Measurements from ENCODE around the gene GRID2. TPM values are rescaled to one million over a fixed set of nuclear protein-coding genes. Genes with fewer than 3 reads are reported as not detected.

GRID2 gene
- total and polyA plus RNA-seq, 8 donors, result 0.14 to 0.36 (median 0.22) TPM

DNA sequence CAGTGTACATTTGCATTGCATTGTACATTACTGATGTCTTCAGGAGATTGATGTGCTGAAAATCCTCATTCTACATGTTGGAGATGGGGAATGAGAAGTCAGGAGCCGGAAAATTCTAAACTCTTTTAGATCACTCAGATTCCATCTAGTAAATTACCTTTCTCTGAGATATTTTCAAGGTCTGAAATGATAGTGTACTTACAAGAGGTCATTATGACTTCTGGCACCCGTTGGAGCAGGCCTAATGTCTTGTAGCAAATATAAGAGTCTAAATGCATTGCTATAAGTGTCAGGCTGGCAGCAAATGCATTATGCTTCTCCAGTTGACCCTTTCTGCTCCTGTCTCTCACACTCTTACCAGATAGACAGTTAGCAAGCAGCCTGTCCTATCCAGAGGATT, 692.8 kb downstream of the GRID2 start:
- Histone ChIP-seq H3K9me3 (no peaks in the 10 kb centered on the region), H3K4me3 (no peak overlapping the region), H3K36me3 (no peaks in the 10 kb centered on the region), H3K4me1 (no peaks in the 10 kb centered on the region), H3K27ac (no peak overlapping the region), H3K27me3 (no peaks in the 10 kb centered on the region)
- DNase-seq, result no peak
- intact Hi-C loops (cut with DNase I), result no loop called here
- TF ChIP-seq, protein P1, sequence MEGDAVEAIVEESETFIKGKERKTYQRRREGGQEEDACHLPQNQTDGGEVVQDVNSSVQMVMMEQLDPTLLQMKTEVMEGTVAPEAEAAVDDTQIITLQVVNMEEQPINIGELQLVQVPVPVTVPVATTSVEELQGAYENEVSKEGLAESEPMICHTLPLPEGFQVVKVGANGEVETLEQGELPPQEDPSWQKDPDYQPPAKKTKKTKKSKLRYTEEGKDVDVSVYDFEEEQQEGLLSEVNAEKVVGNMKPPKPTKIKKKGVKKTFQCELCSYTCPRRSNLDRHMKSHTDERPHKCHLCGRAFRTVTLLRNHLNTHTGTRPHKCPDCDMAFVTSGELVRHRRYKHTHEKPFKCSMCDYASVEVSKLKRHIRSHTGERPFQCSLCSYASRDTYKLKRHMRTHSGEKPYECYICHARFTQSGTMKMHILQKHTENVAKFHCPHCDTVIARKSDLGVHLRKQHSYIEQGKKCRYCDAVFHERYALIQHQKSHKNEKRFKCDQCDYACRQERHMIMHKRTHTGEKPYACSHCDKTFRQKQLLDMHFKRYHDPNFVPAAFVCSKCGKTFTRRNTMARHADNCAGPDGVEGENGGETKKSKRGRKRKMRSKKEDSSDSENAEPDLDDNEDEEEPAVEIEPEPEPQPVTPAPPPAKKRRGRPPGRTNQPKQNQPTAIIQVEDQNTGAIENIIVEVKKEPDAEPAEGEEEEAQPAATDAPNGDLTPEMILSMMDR (IDR thresholded peaks at IDR 0.05), result no peak
- ATAC-seq, result no peak

DNA sequence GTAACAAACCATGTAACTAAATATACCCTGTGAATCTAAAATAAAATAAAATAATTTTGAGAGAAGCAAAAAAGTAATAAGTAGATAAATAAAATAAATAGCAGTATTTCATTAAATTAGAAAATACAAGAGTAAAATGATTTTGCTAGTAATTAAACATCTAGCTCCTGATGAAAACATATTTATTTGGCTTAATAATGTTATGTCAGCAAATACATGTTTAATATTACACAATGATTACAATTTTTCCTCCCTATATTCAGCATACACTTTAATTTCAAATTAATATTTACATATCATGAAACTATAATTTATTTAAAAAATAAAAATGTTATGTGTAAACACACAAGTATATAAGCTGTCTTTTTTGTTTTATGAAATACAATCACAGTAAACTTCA, 697.1 kb downstream of the GRID2 start:
- H3K4me3 ChIP-seq, result no peak overlapping the region
- H3K4me1 ChIP-seq, result no peaks in the 10 kb centered on the region
- no peaks in the 10 kb centered on the region for H3K9me3 ChIP-seq
- H3K36me3 ChIP-seq, result no peaks in the 10 kb centered on the region
- no peak for DNase-seq
- TF ChIP-seq, protein P1 (IDR thresholded peaks at IDR 0.05), result no peak
- intact Hi-C loops (cut with DNase I), result no loop called here
- H3K27ac ChIP-seq, result no peak overlapping the region
- no peaks in the 10 kb centered on the region for H3K27me3 ChIP-seq
- no peak for ATAC-seq

DNA sequence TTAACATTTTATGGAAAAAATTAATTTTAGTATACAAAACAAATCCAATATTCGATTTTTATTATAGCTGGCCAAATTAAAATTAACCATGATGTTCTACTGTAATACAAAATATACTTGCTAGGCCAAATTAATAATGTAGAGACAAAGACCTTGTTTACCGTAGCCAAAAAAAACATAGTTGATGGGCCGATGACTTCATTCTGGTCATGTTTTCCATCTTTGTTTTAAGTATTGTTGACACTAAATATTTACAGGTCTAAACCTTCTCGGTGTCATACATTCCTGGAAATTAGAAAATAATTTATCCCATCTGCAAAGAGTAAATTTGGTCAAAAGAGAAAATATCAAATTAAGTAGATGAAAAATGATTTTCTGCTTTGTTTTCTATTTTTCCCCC, 698.5 kb downstream of the GRID2 start:
- no peak overlapping the region for H3K4me3 ChIP-seq
- no peaks in the 10 kb centered on the region for H3K9me3 ChIP-seq
- DNase-seq (no peak), ATAC-seq (no peak)
- H3K27ac ChIP-seq, result no peak overlapping the region
- H3K36me3 ChIP-seq, result no peaks in the 10 kb centered on the region
- H3K4me1 ChIP-seq, result no peaks in the 10 kb centered on the region
- TF ChIP-seq, protein P1 (IDR thresholded peaks at IDR 0.05), result no peak
- intact Hi-C loops (cut with DNase I), result no loop called here
- H3K27me3 ChIP-seq, result no peaks in the 10 kb centered on the region

DNA sequence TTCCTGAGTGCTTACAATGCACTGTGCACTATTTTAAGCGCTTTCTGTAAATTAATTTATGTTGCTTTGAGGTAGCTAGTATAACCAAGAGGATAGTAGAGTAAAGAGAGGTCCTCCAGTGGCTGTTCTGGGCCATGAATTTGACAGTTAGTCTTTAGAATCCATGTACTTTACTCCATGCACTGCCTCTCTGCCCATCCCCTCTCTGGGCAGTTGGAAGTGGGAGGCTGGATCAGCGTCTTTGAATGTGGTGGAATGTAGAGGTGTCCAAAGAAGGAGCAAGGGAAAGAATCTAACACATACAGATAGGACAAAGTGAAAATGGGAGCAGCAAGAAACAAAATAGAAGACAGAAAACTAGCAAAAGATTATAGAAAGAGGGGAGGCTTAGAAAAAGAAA, 712.6 kb downstream of the GRID2 start:
- intact Hi-C loops (cut with DNase I), result no loop called here
- Histone ChIP-seq H3K36me3 (no peaks in the 10 kb centered on the region), H3K9me3 (no peaks in the 10 kb centered on the region), H3K4me3 (no peak overlapping the region), H3K27ac (no peak overlapping the region), H3K4me1 (no peaks in the 10 kb centered on the region), H3K27me3 (no peaks in the 10 kb centered on the region)
- ATAC-seq, result no peak
- no peak for DNase-seq
- TF ChIP-seq, protein P1 (IDR thresholded peaks at IDR 0.05), result no peak

DNA sequence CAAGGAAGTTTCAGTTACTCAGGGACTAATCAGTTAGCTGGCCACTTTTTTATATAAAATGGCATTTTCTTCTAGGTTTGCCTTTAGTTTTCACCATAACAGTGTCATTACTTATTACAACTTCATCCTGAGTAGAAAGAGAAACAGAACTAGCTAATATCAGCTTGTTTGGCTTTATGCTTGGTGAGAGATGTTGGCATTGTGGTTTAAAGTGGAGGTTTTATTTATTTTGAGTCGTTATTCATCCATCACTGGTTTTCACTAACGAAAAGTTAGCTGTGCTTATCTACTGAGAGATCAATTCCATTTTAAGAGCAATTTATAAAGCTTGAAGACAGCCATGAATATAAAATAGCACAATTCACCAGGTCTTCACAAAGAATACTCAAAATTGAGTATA, 714.5 kb downstream of the GRID2 start:
- Histone ChIP-seq H3K4me3 (no peak overlapping the region), H3K27me3 (no peaks in the 10 kb centered on the region), H3K27ac (no peak overlapping the region), H3K9me3 (no peaks in the 10 kb centered on the region), H3K4me1 (no peaks in the 10 kb centered on the region), H3K36me3 (no peaks in the 10 kb centered on the region)
- DNase-seq (no peak), ATAC-seq (no peak)
- TF ChIP-seq, protein P1 (IDR thresholded peaks at IDR 0.05), result no peak
- intact Hi-C loops (cut with DNase I), result no loop called here

All from left lung (tissue), 10 donors.